B cell (primary cell): ENCODE measurements around the gene PUM1. TPM values are rescaled to one million over a fixed set of nuclear protein-coding genes. Genes with fewer than 3 reads are reported as not detected.

Experiments
- ATAC-seq: fragments of 200-7000 bp; cut with Tn5 transposase; one replicate; pipeline ENCODE4 v1.10.0; 2021; ENCODE audit warnings: low read depth, mild to moderate bottlenecking, moderate number of reproducible peaks, moderate library complexity
- CTCF ChIA-PET: fragments of 350-600 bp; sonication (Branson Sonifier 250); formaldehyde crosslinking; loops from one replicate; lab custom pipeline; 2021; ENCODE audit warnings: antibody characterized with exemption, inconsistent platforms; lab: Charles Lee
- POLR2A ChIA-PET: fragments of 350-600 bp; sonication (Branson Sonifier 250); formaldehyde crosslinking; loops from one replicate; lab custom pipeline; 2021; ENCODE audit warnings: antibody characterized with exemption; lab: Charles Lee
- DNase-seq: peaks from one replicate; pipeline ENCODE4 v3.0.0; 2013
- H2AFZ ChIP-seq: 2 replicates; pipeline ENCODE4 v1.6.1; 2012; ENCODE audit warnings: mild to moderate bottlenecking, low read depth, low read length; ENCODE audit not compliant: insufficient read depth, poor library complexity, severe bottlenecking
- H3K27ac ChIP-seq, 2 donors: 1 replicate in 1 of 2; 2 replicates in 1 of 2; pipeline ENCODE4 v1.5.1; 2012 to 2013; ENCODE audit warnings: low read length in 2 of 2, mild to moderate bottlenecking in 2 of 2, moderate library complexity in 1 of 2
- H3K27me3 ChIP-seq, 4 experiments: fragments of 200-600 bp in 1 of 4; sonication (generic) in 1 of 4; replicated peaks in 1 of 4; 1 replicate in 2 of 4; 2 replicates in 2 of 4; pipeline versions ENCODE4 v1.6.1 to v1.7.0; 2013 to 2016; ENCODE audit warnings: low read length in 3 of 4, mild to moderate bottlenecking in 2 of 4, mixed read lengths in 1 of 4, moderate library complexity in 1 of 4; ENCODE audit not compliant: insufficient read depth in 4 of 4, control insufficient read depth in 3 of 4; ENCODE audit errors: control extremely low read depth in 1 of 4
- H3K36me3 ChIP-seq, 2 experiments: replicated peaks in 1 of 2; 1 replicate in 1 of 2; 2 replicates in 1 of 2; pipeline versions ENCODE4 v1.6.1 to v1.7.1; 2013; ENCODE audit warnings: low read length in 1 of 2; ENCODE audit not compliant: insufficient read depth in 2 of 2, control insufficient read depth in 1 of 2; ENCODE audit errors: control extremely low read depth in 1 of 2, extremely low read depth in 1 of 2
- H3K4me1 ChIP-seq, 2 donors: fragments of 200-600 bp in 1 of 2; sonication (generic) in 1 of 2; 1 replicate in 1 of 2; 2 replicates in 1 of 2; pipeline versions ENCODE4 v1.5.1 to v1.6.1; 2013 to 2017; ENCODE audit warnings: low read length in 2 of 2; ENCODE audit not compliant: control insufficient read depth in 2 of 2, insufficient read depth in 2 of 2
- H3K4me2 ChIP-seq: replicated peaks from 2 replicates; pipeline ENCODE3; 2012; ENCODE audit warnings: mild to moderate bottlenecking, low read depth, low read length; ENCODE audit not compliant: poor library complexity, severe bottlenecking
- H3K4me3 ChIP-seq, 5 experiments: fragments of 200-600 bp in 1 of 5; sonication (generic) in 1 of 5; 1 replicate in 3 of 5; 2 replicates in 2 of 5; pipeline versions ENCODE4 v1.5.1 to v1.7.0; 2011 to 2016; ENCODE audit warnings: low read length in 4 of 5, mild to moderate bottlenecking in 4 of 5, low read depth in 2 of 5, control low read depth in 1 of 5, moderate library complexity in 1 of 5; ENCODE audit not compliant: insufficient read depth in 1 of 5; ENCODE audit errors: control extremely low read depth in 1 of 5, extremely low read depth in 1 of 5
- H3K79me2 ChIP-seq: fragments of 200-600 bp; sonication (generic); one replicate; pipeline ENCODE4 v1.6.0; 2016; ENCODE audit warnings: low read length; ENCODE audit not compliant: control insufficient read depth, insufficient read depth
- H3K9ac ChIP-seq: fragments of 200-600 bp; sonication (generic); 2 replicates; pipeline ENCODE4 v1.6.1; 2017; ENCODE audit warnings: mild to moderate bottlenecking, low read length, moderate library complexity
- H3K9me3 ChIP-seq, 3 donors: one replicate each; pipeline versions ENCODE4 v1.6.1 to v1.7.1; 2013; ENCODE audit warnings: low read length in 2 of 3; ENCODE audit not compliant: control insufficient read depth in 2 of 3, insufficient read depth in 1 of 3; ENCODE audit errors: control extremely low read depth in 1 of 3
- H4K20me1 ChIP-seq: 2 replicates; pipeline ENCODE4 v1.6.0; 2012; ENCODE audit warnings: mild to moderate bottlenecking, low read length; ENCODE audit not compliant: insufficient read depth, control insufficient read depth, poor library complexity, severe bottlenecking
- H3K27ac Mint-ChIP-seq: one replicate; pipeline ENCODE4 v1.8.0; 2021; ENCODE audit warnings: mixed read lengths
- H3K27me3 Mint-ChIP-seq: one replicate; pipeline ENCODE4 v1.8.0; 2021; ENCODE audit warnings: mixed read lengths
- H3K4me1 Mint-ChIP-seq: one replicate; pipeline ENCODE4 v1.8.0; 2021; ENCODE audit warnings: mixed read lengths
- H3K4me3 Mint-ChIP-seq: one replicate; pipeline ENCODE4 v1.8.0; 2021; ENCODE audit warnings: mixed read lengths
- H3K9me3 Mint-ChIP-seq: one replicate; pipeline ENCODE4 v1.8.0; 2022; ENCODE audit warnings: mixed read lengths; ENCODE audit not compliant: insufficient read depth
- CTCF ChIP-seq: fragments of 200-600 bp; IDR thresholded peaks from one replicate; pipeline ENCODE4 v1.8.0; 2022; ENCODE audit warnings: antibody characterized with exemption, mild to moderate bottlenecking
- EZH2 ChIP-seq: IDR thresholded peaks from 2 replicates; pipeline ENCODE4 v1.6.1; 2012; ENCODE audit warnings: borderline replicate concordance, low read depth, mild to moderate bottlenecking, moderate library complexity, low read length; ENCODE audit not compliant: insufficient read depth, poor library complexity, severe bottlenecking
- WGBS: methylation state at CpG from one replicate; pipeline ENCODE4 v1.1.5; 2013; ENCODE audit warnings: missing lambda C conversion rate; ENCODE audit not compliant: insufficient coverage; 5-methylcytosine and 5-hydroxymethylcytosine counted together
- intact Hi-C: fragments of 100-400 bp; cut with micrococcal nuclease; formaldehyde crosslinking; loops from one replicate; pipeline ENCODE4 v1.10.0; 2022
- polyA plus RNA-seq: library from polyadenylated mRNA; depleted of rRNA; stranded (reverse); fragments of >200 nt; gene quantifications from 2 replicates; pipeline ENCODE4 v1.2.3, GENCODE V29; 2012
- total RNA-seq, 2 donors: library from RNA; stranded (reverse); fragments of 120-200 nt in 1 of 2; gene quantifications; 1 replicate in 1 of 2; 2 replicates in 1 of 2; pipeline versions ENCODE4 v1.2.3 to v1.2.4, GENCODE V29; 2013 to 2022

Gene PUM1
- total and polyA plus RNA-seq, 2 donors (not counting 1 experiment from before 2014, with no cell fraction given): 52.8 to 177 TPM

DNA sequence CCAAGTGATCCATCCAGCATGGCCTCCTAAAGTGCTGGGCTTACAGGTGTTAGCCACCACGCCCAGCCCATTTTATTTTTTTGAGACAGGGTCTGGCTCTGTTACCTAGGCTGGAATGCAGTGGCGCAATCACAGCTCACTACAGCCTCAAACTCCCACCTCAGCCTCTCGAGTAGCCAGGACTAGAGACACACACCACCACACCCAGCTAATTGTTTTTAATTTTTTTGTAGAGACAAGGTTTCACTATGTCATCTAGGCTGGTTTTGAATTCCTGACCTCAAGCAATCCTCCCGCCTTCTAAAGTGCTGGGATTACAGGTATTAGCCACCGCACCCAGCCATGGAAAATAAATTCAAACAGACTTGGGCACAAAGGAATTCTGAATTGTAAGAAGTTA is 31.9 kb downstream of the PUM1 start:
- no peak overlapping the region for H3K27ac ChIP-seq
- Mint-ChIP-seq H3K27me3 (no peaks in the 10 kb centered on the region), H3K4me1 (peaks cover 75% of the 10 kb centered on the region), H3K4me3 (no peak overlapping the region), H3K27ac (no peak overlapping the region), H3K9me3 (no peaks in the 10 kb centered on the region)
- POLR2A ChIA-PET: no interaction called here
- peaks cover 5 to 22% of the 10 kb centered on the region in 2 experiments for H3K36me3 ChIP-seq
- H2AFZ ChIP-seq: no peak overlapping the region
- no peak overlapping the region for H3K4me2 ChIP-seq
- CTCF ChIA-PET: no interaction called here
- no peak overlapping the region for H3K4me3 ChIP-seq
- ATAC-seq: no peak
- peaks cover 96% of the 10 kb centered on the region for H4K20me1 ChIP-seq
- DNase-seq: no peak
- peaks cover 31 to 34% of the 10 kb centered on the region in 2 donors for H3K4me1 ChIP-seq
- H3K27me3 ChIP-seq: no peaks in the 10 kb centered on the region
- no peak overlapping the region for H3K9ac ChIP-seq
- WGBS: 100% methylated on average over 1 of the region's 5 CpGs
- H3K79me2 ChIP-seq: peaks cover 99% of the 10 kb centered on the region
- intact Hi-C loops: no loop called here
- H3K9me3 ChIP-seq: no peaks in the 10 kb centered on the region
- TF ChIP-seq EZH2: no peak
- no peak for TF ChIP-seq CTCF

DNA sequence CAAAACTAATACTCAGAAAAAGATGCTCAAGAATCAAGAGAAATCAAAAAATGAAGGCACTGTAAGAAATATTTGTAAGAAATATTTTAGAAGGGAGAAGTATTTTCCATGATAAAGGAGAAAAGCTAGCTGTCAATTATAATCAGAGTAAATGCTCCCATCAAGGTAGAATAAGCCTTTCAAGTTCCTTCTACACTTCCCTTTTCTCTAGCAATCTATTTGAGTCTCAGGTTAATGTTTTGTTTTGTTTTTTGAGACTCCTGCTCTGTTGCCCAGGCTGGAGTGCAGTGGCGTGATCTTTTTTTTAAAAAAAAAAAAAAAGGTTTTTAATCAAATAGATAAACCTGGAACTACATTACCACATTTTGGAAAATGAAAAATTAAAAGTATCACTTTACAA is 33.3 kb downstream of the PUM1 start:
- ATAC-seq: no peak
- H4K20me1 ChIP-seq: peaks cover 94% of the 10 kb centered on the region
- WGBS: no CpG with 5 or more reads among the region's 1 CpG

More for the DNA sequence above, 33.3 kb downstream of the PUM1 start:
- Mint-ChIP-seq H3K4me3 (no peak overlapping the region), H3K9me3 (no peaks in the 10 kb centered on the region), H3K4me1 (peaks cover 80% of the 10 kb centered on the region), H3K27ac (no peak overlapping the region), H3K27me3 (no peaks in the 10 kb centered on the region)
- POLR2A ChIA-PET: interaction anchor here (0.7 to 0.8 kb wide), 2 partner anchors 20 to 120 kb away, joined by 3 read pairs; no protein-coding TSS in a partner anchor
- intact Hi-C loops: no loop called here
- Histone ChIP-seq H3K9ac (peak overlapping the region; percentile 6), H3K4me1 (peaks cover 43 to 47% of the 10 kb centered on the region in 2 donors), H3K36me3 (peaks cover 2 to 25% of the 10 kb centered on the region in 2 experiments), H2AFZ (no peak overlapping the region), H3K9me3 (no peaks in the 10 kb centered on the region), H3K4me2 (peak overlapping the region; percentile 39), H3K27ac (peak overlapping the region in 1 of 2 donors; percentile 17), H3K27me3 (no peaks in the 10 kb centered on the region), H3K4me3 (no peak overlapping the region), H3K79me2 (peaks cover 97% of the 10 kb centered on the region)
- TF ChIP-seq CTCF: no peak
- TF ChIP-seq EZH2: no peak
- CTCF ChIA-PET: interaction anchor here (1.5 kb wide), 1 partner anchor 21 kb away, joined by 5 read pairs; no protein-coding TSS in a partner anchor
- peak; percentile 41 for DNase-seq
